ENCODE results near the gene UPK3A. TPM values are rescaled to one million over a fixed set of nuclear protein-coding genes. Genes with fewer than 3 reads are reported as not detected.

UPK3A gene
- total and polyA plus RNA-seq, 2 of the 8 experiments (the other 6 are each of a cell fraction or from before 2014, with no cell fraction given), result 0.35 to 1.7 TPM

DNA sequence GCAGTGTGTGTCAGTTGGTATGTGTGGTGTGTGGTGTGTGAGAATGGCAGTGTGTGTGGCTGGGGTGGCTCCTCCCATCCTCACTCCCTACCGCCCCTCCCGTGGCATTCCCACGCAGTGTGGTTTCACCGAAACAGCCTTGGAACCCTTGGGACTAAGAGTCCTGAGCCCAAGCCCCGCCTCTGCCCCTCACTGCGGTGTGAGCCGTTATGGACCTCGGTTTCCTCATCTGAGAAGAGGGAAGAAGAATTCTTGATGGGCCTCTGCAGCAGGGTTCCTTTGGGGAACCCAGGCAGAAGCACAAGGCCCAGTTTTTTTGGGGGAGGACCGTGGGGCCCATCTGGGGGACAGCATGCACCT, 7.2 kb downstream of the UPK3A start:
- Histone ChIP-seq H3K9me3 (ENCODE audit: insufficient read depth in 2 of 2, low read depth in 1 of 2, low read length in 1 of 2) (no peaks in the 10 kb centered on the region), H3K56ac (replicated peaks; ENCODE audit: insufficient read length, low read depth, low read length) (peak overlapping the region; percentile 93), H4K20me1 (replicated peaks in 1 of 2; ENCODE audit: control insufficient read depth in 1 of 2, insufficient read depth in 2 of 2, low read length in 2 of 2) (peaks cover 0 to 11% of the 10 kb centered on the region in 2 experiments), H2BK5ac (ENCODE audit: low read depth, low read length) (0 out of 2 replicates have a peak overlapping the region, but pooled peaks have one; percentile 47), H3K9ac (replicated peaks in 1 of 4; ENCODE audit: extremely low read depth in 1 of 4, low read depth in 3 of 4, low read length in 3 of 4) (no peak overlapping the region; a peak in 1 of 7 replicates), H2BK120ac (replicated peaks; ENCODE audit: low read depth, low read length) (no peak overlapping the region), H3K23ac (ENCODE audit: insufficient read length) (no peak overlapping the region), H3K4me1 (replicated peaks in 1 of 4; ENCODE audit: control insufficient read depth in 3 of 4, insufficient read depth in 4 of 4, low read length in 3 of 4) (peaks cover 0 to 9% (median 5%) of the 10 kb centered on the region in 4 experiments; a peak in 4 of 7 replicates), H3K36me3 (ENCODE audit: control insufficient read depth in 2 of 4, insufficient read depth in 4 of 4, low read length in 3 of 4) (no peaks in the 10 kb centered on the region; a peak in 1 of 8 replicates), H2AFZ (ENCODE audit: low read length) (no peak overlapping the region), H2AK5ac (ENCODE audit: low read depth, low read length) (peak overlapping the region; percentile 99; the same call in 1 of the 2 replicates), H4K5ac (ENCODE audit: insufficient read length, low read depth, low read length) (no peak overlapping the region), H3K4me3 (ENCODE audit: extremely low read depth in 1 of 4, insufficient read depth in 2 of 4, low read depth in 3 of 4, low read length in 4 of 4) (no peak overlapping the region), H4K8ac (ENCODE audit: extremely low read depth, insufficient read depth, low read length) (no peak overlapping the region), H3K4me2 (ENCODE audit: insufficient read depth in 1 of 2, low read depth in 2 of 2, low read length in 2 of 2) (no peak overlapping the region), H2BK12ac (ENCODE audit: low read depth, low read length) (peak overlapping the region; percentile 78; the same call in 1 of the 2 replicates), H3K27ac (ENCODE audit: low read depth, low read length) (no peak overlapping the region), H3K14ac (ENCODE audit: insufficient read length) (no peak overlapping the region), H3K79me1 (ENCODE audit: low read depth, low read length) (peaks cover 5% of the 10 kb centered on the region; the same call in 1 of the 2 replicates), H3K18ac (ENCODE audit: extremely low read depth, low read length) (no peak overlapping the region), H2BK15ac (ENCODE audit: low read length) (peak overlapping the region; percentile 98; the same call in 1 of the 2 replicates), H4K91ac (replicated peaks; ENCODE audit: insufficient read length, low read length) (peak overlapping the region; percentile 95), H3K4ac (replicated peaks; ENCODE audit: insufficient read length, low read depth, low read length) (no peak overlapping the region), H2BK20ac (ENCODE audit: low read length) (no peak overlapping the region), H3K79me2 (ENCODE audit: control insufficient read depth in 1 of 2, insufficient read depth in 2 of 2, low read length in 2 of 2) (no peaks in the 10 kb centered on the region), H3K27me3 (replicated peaks in 1 of 4; ENCODE audit: control insufficient read depth in 3 of 4, extremely low read depth in 1 of 4, insufficient read depth in 3 of 4, low read length in 3 of 4) (no peaks in the 10 kb centered on the region; a peak in 3 of 7 replicates), H3K23me2 (ENCODE audit: low read depth, low read length) (peaks cover 12% of the 10 kb centered on the region; the same call in 1 of the 2 replicates)
- FAIRE-seq, result no peak
- no peak for DNase-seq (ENCODE audit: low read depth in 1 of 2, low spot score in 2 of 2)
- POLR2A ChIA-PET (ENCODE audit: partially characterized antibody), result interaction anchor here (0.6 kb wide), 1 partner anchor 188 kb away, joined by 3 read pairs; no protein-coding TSS in a partner anchor
- WGBS, 2 experiments (ENCODE audit: extremely low coverage in 1 of 2, insufficient coverage in 1 of 2, insufficient read length in 1 of 2, insufficient replicate concordance in 2 of 2, low coverage in 1 of 2, low lambda C conversion rate in 2 of 2, missing lambda C conversion rate in 1 of 2), result 89% methylated on average over 9 of the region's 9 CpGs; no CpG with 5 or more reads in 1 of the 2 experiments
- CTCF ChIA-PET (ENCODE audit: partially characterized antibody), result no interaction called here
- TF ChIP-seq POU5F1 (IDR thresholded peaks at IDR 0.05; ENCODE audit: low read depth, low read length) (no peak), TCF12 (IDR thresholded peaks at IDR 0.05; ENCODE audit: low read depth, low read length) (no peak), MAFK (IDR thresholded peaks at IDR 0.05; ENCODE audit: low read depth, low read length) (no peak), PHF8 (conservative IDR thresholded peaks at IDR 0.05; ENCODE audit: low read depth, low read length) (no peak), GTF2F1 (IDR thresholded peaks at IDR 0.05; ENCODE audit: borderline replicate concordance, low read depth, low read length) (no peak), SAP30 (IDR thresholded peaks at IDR 0.05; ENCODE audit: insufficient read depth, insufficient replicate concordance, low read length) (no peak), SRF (IDR thresholded peaks at IDR 0.05; ENCODE audit: low read depth, low read length) (no peak), RNF2 (IDR thresholded peaks at IDR 0.05; ENCODE audit: borderline replicate concordance, low read depth, low read length, missing control alignments, poor library complexity, severe bottlenecking) (no peak), SIRT6 (IDR thresholded peaks at IDR 0.05; ENCODE audit: low read length) (no peak), TBP (IDR thresholded peaks at IDR 0.05; ENCODE audit: low read depth, low read length) (no peak)
- TF ChIP-seq, protein P1, sequence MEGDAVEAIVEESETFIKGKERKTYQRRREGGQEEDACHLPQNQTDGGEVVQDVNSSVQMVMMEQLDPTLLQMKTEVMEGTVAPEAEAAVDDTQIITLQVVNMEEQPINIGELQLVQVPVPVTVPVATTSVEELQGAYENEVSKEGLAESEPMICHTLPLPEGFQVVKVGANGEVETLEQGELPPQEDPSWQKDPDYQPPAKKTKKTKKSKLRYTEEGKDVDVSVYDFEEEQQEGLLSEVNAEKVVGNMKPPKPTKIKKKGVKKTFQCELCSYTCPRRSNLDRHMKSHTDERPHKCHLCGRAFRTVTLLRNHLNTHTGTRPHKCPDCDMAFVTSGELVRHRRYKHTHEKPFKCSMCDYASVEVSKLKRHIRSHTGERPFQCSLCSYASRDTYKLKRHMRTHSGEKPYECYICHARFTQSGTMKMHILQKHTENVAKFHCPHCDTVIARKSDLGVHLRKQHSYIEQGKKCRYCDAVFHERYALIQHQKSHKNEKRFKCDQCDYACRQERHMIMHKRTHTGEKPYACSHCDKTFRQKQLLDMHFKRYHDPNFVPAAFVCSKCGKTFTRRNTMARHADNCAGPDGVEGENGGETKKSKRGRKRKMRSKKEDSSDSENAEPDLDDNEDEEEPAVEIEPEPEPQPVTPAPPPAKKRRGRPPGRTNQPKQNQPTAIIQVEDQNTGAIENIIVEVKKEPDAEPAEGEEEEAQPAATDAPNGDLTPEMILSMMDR (IDR thresholded peaks at IDR 0.05; ENCODE audit: control extremely low read depth in 1 of 3, insufficient read depth in 1 of 3, low read depth in 1 of 3, low read length in 3 of 3), result no peak
